ENCODE measurements around the gene USH1C. TPM values are rescaled to one million over a fixed set of nuclear protein-coding genes. Genes with fewer than 3 reads are reported as not detected.

The USH1C gene
- total RNA-seq, 1 donor from 2014 or later, result 176 TPM

DNA sequence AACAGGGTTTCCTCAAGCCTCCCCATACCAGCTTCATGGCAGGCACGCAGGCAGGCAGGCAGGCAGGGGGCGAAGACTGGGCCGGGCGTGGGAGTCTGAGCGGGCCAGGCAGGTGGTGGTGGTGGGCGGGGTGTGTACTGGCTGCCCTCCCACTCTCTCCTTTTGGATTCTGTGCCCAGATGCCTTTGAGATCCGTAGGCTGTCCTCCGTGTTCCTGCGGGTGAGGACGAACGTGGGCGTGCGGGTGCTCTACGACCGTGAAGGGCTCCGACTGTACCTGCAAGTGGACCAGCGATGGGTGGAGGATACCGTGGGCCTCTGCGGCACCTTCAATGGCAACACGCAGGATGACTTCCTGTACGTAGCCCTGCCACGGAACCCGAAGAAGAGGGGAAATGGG, 25.8 kb upstream of the USH1C start:
- DNase-seq (ENCODE audit: low spot score), result no peak

DNA sequence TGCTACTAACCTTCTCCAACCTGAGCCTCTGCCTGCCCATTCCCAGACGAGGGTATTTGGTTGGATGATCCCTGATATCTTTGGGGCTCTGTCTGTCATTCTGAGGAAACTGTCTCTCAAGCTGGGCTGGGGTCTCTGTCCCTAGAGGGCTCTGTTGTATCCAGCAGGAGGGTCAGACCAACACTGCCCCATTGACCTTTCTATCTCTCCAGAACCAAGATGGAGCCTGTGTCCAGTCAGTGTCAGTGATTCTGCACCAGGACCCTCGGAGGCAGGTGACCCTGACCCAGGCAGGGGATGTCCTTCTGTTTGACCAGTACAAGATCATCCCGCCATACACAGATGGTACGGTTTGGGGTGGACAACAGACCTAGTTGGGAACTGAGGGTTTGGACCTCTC, 24.7 kb upstream of the USH1C start:
- DNase-seq (ENCODE audit: low spot score), result no peak

DNA sequence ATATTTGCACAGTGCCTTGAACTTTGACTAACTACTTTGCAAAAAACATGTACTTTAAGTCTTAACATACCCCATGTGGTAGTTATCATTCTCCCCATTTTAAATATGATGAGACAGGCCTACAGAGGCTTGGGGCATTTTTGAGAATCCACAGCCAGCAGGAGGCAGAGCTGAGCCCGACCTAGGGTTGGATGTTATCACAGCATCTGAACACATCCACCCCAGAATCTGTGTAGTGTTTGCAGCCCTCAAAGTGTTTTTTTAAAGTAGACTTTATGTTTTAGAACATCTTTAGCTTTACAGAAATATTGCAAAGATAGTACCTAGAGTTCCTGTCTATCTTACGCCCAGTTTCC, 20.4 kb upstream of the USH1C start:
- no peak for DNase-seq (ENCODE audit: low spot score)

DNA sequence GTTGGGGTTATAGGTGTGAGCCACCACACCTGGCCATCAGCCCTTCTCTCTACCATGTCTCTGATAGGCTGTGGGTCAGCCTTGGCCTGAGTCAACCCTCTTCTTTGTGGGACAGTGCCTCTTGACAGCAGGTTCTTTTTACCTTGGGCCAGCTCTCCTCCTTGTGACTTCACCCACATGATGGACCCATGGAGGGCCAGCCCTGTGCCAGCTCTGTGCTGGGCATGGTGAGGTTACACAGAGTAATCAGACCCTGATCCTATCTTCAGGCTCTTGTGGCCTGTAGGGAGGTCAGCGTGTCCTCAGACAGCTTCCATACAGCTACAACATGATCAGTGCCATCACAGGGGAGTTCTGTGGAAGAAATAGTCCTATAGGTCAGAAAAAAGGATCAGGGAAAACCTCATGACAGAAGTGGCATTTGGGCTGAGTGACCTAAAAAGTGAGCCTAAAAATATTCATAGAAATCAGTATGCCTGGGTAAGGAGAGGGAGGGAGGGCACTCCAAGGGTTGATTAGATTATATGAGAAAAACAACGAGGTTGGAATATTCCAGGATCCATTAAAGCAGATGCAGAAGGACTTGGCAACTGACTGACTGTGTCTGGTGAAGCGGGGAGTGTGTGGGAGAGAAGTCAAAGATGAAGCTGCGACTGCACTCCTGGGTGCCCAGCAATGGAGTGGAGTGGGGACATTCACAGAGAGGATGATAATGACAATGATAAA, 19.9 kb upstream of the USH1C start:
- no peak for DNase-seq (ENCODE audit: low spot score)

DNA sequence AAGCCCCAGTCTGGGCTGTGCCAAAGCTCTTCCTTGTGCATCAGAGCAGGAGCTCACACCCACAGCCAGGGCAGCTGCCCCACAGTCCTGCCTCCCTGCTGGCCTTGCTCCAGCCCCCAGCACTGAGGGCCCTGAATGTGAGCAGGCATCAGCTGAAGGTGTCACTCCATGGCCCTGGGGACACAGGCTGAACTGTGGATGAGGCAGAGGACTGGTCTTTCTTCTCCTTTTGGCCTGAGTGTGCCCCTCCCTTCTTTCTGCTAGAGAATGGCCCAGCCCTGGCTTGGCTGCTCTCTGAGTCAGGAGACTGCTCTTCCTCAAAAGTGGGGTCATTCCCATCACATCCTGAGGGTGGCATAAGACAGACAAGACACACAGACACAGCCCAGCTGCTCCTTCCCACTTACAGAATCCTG, 19.0 kb upstream of the USH1C start:
- no peak for DNase-seq (ENCODE audit: low spot score)

DNA sequence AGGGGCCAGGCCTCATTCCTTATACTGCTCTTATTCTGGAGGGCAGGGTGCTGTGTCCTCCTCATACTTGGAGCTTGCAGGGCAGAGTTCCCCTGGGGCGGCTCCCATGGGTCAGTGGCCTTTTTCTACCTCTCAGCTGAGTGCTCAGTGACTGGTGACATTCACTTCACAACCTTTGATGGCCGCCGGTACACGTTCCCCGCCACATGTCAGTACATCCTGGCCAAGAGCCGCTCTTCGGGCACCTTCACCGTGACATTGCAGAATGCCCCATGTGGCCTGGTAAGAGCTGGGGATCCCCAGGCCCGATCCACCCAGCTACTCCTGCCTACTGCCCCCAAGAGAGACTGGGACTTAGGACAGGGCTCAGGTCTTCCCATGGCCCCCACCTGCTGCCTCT, 17.3 kb upstream of the USH1C start:
- no peak for DNase-seq (ENCODE audit: low spot score)

DNA sequence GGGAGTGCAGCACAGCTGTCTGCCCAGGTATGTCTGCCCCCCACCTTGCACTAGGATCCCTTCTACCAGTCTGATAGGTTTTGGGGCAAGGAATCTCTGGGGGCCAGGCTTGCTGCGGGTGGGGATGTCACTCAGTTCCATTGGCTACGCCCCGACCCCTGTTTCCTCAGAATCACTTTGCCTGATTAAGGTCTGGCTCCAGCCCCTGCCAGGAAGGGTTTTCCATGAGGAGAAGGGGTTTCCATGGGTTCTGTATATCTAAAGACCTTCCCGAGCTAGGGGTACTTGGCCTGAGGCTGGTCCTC, 16.8 kb upstream of the USH1C start:
- DNase-seq (ENCODE audit: low spot score), result no peak

DNA sequence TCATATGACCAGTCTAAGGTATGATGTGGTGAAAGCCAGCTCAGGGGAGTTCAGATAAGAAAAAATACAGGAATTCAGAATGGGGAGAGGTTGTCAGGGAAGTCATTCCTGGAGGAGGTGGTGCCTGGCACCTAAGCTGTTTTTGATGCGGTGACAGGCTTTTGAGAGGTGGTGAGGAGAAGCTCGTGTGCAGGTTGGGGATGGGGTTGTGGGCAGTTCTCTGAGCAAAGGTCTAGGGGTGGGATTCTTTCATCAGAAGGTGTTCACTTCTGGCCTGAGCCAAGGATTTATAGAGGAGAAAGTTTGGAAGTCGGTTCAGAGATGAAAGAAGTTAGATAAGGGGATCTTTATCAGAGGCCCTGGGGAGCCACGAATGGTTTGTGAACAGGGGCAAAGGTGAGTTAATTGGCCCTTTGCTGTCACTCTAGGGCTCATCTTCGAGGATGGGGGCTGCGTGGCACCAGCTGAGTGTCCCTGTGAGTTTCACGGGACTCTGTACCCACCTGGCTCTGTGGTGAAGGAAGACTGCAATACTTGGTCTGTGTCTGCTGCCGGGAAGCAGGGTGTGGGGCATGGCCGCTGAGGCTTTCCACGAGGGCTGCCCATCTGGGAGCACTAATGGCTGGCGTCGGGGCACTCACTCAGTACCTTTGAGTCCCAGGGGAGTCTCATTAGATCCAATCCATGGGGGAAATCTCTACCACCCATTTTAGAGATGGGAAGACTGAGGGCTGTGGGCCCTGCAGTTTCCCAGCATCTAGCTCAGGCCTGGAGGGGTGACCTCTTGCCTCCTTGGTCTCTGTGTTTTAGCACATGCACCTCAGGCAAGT, 16.3 kb upstream of the USH1C start:
- DNase-seq (ENCODE audit: low spot score), result no peak

DNA sequence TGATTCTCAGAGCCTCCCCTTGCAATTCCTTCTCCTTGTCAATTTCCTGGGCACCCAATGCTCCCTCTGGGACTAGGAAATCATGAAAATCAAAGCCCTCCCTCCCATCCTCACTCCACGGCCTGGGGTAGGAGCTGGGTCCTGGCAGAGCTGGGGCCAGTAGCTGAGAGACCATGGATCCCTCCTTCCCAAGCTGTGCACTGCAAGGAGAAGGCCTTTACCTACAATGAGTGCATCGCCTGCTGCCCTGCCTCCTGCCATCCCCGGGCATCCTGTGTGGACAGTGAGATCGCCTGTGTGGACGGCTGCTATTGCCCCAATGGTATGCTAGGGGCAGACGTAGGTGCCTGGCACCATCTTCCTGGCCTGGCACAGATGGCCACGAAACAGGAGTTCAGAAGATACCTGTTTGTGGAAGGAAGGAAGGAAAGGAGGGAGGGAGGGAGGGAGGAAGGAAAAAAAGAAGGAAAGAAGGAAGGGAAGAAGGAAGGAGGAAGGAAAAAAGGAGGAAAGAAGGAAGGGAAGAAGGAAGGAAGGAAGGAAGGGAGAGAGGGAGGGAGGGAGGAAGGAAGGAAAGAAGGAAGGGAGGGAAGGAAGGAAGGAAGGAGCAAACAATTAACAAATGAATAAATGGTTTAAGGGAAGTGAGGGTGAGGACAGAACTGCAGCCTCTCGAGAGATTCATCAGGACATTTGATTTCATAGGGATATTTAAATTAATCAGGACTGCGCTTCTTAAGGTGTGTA, 15.3 kb upstream of the USH1C start:
- no peak for DNase-seq (ENCODE audit: low spot score)

DNA sequence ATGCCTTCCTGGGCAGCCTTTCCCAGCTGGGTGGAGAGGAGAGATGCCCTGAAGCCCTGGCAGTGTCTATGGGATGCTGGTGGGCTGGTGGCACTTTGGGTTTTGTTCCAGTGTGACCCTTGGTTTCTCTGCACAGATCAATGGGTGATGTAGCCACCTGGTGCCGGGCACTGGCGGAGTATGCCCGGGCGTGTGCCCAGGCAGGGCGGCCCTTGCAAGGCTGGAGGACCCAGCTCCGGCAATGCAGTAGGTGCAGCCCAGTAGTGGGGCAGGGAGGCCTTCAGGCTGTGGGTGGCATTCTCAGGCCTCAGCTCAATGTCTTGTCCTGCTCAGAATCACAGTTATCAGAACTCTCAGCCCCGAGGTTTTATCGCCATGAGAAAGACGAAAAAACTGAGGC, 14.7 kb upstream of the USH1C start:
- no peak for DNase-seq (ENCODE audit: low spot score)

DNA sequence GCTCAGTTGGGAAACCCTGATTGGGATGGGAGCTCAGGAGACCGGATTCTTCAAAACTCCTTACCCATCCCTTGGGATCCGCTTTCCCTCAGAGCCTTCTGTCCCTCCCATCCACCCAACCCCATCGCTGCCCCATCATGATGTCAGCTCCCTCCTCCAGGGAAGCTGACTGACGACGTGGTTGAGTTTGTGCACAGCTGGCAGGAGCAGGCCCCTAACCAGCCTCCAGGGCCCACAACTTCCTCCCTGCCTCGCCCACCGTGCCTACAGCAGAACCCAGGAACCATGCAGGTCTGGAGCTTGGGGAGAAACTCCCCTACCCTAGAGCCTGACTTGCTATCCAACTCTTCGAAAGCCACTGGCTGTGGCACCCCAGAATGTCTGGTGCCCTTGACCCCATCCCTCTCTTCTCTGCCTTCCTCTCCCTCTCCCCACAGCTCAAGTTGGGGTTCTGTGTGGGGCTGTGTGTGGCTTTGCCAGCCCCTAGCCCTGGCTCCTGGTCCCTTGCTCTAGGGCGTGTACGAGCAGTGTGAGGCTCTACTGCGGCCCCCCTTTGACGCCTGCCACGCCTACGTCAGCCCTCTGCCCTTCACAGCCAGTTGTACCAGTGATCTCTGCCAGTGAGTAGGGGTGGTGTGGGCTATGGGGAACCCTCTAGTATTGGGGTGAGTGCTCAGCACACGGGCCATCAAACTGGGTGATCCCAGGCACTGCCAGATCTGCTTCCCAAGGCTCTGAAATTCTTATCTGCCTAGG, 14.0 kb upstream of the USH1C start:
- no peak for DNase-seq (ENCODE audit: low spot score)

DNA sequence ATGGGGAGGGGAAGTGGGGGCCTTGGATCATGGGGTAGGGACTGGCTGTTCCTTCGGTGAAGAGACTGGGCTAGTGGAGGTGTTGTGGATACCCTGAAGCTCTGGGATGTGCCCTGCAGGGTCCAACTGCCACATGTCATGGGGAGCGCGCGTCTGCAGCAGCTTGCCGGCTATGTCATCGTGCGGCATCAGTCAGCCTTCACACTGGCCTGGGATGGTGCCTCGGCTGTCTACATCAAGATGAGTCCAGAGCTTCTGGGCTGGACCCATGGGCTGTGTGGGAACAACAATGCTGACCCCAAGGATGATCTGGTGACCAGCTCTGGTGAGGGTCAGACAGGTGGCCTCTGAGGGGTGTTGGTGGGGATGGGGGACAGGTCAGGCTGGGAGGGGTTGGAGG, 12.8 kb upstream of the USH1C start:
- DNase-seq (ENCODE audit: low spot score), result no peak

DNA sequence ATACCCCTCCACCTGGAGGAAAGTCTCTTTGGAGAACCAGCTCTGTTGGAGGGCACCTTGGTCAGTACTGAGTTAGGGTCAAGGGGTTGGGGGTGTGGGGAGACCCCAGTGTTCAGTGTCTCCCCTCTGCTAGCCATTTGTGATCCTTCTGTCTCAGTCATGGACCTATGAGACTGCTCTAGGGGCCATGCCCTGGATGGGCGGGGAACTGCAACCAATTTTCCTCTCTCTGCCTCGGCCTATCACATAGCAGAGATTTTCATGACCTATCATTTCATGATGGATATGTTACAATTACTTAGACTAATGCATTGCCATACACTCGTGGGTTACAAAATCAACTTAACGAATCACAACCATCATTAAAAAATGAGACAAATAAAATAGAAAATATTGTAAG, 10.3 kb upstream of the USH1C start:
- no peak for DNase-seq (ENCODE audit: low spot score)

DNA sequence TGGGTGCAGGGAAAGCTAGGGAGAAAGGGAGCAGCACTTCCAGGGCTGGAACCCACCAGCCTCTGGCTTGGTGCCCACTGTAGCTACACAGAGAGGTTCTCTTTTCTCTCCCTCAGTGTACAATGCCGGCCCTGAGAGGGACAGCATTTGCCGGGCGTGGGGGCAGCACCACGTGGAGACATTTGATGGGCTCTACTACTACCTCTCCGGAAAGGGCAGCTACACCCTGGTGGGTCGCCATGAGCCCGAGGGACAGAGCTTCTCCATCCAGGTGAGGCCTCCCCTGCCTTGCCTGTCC, 9.0 kb upstream of the USH1C start:
- DNase-seq (ENCODE audit: low spot score), result no peak

DNA sequence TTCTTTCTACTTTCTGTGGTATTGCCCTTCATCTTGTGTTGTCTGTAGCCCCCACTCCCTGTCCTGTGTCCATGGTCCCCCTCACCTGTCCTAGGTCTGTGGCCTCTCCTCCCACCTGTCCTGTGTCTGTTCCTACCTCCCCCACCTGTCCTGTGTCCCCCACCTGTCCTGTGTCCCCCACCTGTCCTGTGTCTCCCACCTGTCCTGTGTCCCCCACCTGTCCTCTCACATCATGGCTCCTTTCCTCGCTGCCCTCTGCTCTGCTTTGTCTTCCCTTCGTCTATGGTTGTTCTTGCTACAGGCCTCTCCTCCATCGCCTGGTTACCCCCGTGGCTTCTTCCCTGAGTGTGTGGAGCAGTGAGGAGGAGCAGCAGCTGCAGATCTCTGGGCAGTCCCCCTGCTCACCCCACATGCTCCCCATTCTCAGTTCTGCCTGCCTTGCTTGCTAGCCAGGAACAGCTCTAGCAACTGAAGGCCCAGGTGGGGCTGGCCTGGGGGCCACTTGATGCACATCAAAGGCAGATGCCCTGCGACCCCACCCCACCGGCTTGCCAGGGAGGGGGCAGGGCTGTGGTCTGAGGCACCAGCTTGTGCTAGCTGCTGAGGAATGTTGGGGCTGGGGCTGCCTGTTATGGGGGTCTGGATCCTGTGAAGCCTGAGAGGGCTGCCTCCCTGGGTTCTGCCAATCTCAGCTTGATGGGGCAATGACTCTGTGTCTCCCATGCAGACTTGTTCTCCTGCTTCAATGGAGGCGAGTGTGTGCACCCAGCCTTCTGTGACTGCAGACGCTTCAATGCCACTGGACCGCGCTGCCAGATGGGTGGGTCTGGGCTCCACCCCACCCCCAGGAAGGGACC, 8.4 kb upstream of the USH1C start:
- DNase-seq (ENCODE audit: low spot score), result no peak

DNA sequence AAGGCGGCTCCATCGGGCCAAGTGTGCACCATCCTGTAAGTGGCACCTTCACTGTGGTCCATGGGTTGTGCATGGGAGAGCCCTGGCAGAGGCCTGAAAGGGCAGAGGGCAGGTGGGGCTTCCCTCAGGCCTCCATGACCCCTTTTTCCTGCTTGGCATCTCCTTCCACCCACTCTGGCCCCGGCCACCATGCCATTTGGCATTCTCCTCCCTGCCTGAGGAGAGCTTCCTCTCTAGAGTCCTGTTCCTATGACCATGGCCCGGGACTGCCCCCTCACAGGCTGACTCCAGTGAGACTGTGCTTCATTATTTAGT, 7.8 kb upstream of the USH1C start:
- DNase-seq (ENCODE audit: low spot score), result no peak

DNA sequence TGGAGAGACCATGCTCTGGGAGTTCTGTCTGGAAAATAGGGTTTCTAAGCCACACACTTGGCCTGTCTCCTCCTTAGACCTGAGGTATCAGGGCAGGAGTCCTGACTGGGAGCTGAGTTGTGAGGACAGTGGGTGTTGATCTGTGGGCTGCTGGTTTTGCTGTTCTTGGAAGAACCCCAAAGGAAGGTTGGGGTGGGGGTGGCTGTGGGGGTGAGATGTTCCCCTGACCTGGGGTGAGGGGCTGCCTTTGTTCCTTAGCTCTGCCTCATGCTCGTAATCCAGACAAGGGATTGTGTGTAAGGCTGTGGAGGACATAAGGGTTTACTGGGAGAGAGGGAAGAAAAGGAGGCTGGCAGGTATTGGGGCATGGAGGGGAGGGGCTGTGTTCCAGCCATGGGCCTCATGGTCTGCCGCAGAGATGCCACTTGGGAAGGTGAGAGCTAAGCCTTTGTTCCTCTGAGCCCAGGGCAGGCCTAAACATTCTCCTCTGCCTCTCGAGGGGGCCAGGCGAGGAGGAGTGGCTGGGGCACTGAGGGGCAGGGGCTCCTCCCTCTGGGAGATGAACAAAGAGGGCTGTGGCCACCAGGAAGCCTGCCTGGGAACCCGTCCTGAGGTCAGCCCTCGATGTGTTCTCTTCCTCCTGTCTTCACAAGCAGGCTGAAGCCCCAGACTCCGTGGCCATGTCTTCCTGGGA, 7.3 kb upstream of the USH1C start:
- DNase-seq (ENCODE audit: low spot score), result no peak

DNA sequence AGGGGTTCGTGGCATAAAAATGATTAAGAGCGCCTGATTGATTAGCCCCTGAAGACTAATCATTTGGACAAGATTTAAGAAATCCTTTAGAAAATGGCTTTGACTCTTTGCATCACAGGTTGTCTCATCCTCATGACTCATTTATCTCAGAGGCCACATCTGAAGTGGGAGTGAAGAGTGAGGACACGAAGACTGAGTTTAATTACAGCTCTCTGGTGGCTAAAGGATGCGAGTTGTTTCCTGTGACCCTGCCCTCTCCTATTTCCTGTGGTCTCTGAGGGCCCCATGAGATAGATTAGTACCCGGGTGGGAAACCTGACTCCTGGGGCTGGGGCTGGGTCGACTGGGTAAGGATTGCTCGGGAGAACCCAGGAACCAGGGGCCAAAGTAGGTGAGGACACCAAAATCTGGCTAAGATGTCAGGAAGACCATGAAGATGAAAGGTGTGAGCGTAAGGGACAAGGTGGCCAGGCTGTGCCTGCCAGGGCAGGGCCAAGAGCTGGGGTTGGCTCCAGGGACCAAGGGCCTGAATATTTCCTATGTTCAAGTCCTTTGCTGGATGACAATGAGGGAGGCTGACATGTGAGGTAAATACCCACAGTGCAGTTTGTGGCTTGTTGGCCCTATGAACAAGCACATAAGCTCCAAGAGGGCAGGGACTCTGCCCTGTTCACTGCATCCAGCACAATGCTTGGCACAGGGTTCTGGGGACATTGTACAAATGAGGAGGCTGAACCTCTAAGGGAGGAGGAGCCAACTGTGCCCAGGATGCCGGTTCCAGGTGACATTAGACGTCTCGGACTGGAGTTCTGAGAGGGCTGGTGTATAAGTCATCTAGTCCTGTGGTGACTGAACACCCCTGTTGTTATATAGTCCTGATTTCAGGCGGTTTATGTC, 6.5 kb upstream of the USH1C start:
- no peak for DNase-seq (ENCODE audit: low spot score)

DNA sequence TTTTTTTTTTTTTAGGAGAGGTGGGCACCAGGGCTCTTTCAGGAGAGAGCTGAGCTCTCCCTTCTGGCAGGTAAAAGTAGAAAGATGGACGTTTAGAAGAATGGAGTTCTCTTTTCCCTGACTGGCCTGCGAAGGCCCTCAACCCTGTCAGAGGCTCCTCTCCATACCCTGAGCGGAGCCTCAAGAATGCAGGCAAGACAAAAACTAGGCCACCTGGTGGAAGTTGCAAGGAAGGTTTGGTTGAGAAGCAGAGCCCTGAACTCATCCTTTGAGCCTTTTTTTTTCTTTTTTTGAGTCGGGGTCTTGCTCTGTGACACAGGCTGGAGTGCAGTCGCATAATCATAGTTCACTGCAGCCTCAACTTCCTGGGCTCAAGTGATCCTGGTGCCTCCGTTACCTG, 4.2 kb upstream of the USH1C start:
- DNase-seq (ENCODE audit: low spot score), result no peak

DNA sequence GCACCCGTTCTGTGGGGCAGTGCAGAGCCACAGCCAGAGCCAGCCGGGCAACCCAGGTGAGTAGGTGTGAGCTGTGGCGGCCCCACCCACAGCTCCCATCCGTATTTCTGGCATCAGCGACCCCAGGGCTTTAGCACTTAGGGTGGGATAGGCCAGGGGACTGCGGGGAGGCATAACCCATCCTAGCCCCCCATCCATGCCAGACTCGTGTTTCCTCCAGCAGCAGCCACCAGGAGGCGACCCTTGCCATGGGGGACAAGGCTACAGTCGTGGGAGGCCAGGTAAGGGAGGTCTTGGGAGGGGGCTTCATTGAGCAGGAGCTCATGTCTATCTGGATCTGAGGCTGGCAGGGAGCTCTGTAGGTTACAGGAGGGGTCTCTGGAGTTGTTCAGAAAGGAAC, 3.7 kb upstream of the USH1C start:
- no peak for DNase-seq (ENCODE audit: low spot score)
